IMR-90 (cell line): ENCODE results near the gene MARK2.

Source experiments
- BHLHE40 ChIP-seq: fragments of 150-350 bp; IDR thresholded peaks from 2 replicates; pipeline ENCODE4 v1.6.1; 2016; ENCODE audit warnings: mild to moderate bottlenecking, low read depth, low read length
- CEBPB ChIP-seq: IDR thresholded peaks from 2 replicates; pipeline ENCODE4 v1.6.1; 2012; ENCODE audit warnings: low read depth, low read length, improper control_type of control experiment
- CTCF ChIP-seq: conservative IDR thresholded peaks from 2 replicates; pipeline ENCODE4 v1.5.1; 2012; ENCODE audit warnings: mild to moderate bottlenecking, low read depth, low read length, improper control_type of control experiment
- FOS ChIP-seq: fragments of 150-350 bp; IDR thresholded peaks from 2 replicates; pipeline ENCODE4 v1.6.1; 2016; ENCODE audit warnings: low read depth, low read length
- MAZ ChIP-seq: IDR thresholded peaks from 2 replicates; pipeline ENCODE4 v1.6.1; 2012; ENCODE audit warnings: low read depth, mild to moderate bottlenecking, low read length, improper control_type of control experiment, moderate library complexity, borderline replicate concordance
- POLR2A ChIP-seq: IDR thresholded peaks from 2 replicates; pipeline ENCODE4 v1.6.1; 2012; ENCODE audit warnings: mild to moderate bottlenecking, low read depth, low read length
- RCOR1 ChIP-seq: IDR thresholded peaks from 2 replicates; pipeline ENCODE4 v1.6.1; 2012; ENCODE audit warnings: mild to moderate bottlenecking, low read length, improper control_type of control experiment; ENCODE audit not compliant: insufficient replicate concordance
- USF2 ChIP-seq: fragments of 150-350 bp; IDR thresholded peaks from 2 replicates; pipeline ENCODE4 v1.6.1; 2017; ENCODE audit warnings: mild to moderate bottlenecking, antibody characterized with exemption, low read length, low read depth

- no peak for TF ChIP-seq MAZ
- TF ChIP-seq CTCF, result no peak
- TF ChIP-seq FOS, result no peak
- no peak for TF ChIP-seq USF2
- peak; percentile 64 for TF ChIP-seq RCOR1
- TF ChIP-seq POLR2A, result no peak
- no peak for TF ChIP-seq CEBPB
- TF ChIP-seq BHLHE40, result no peak
Measured at GRCh38 chr11:63791495-63792167, 47.3 kb upstream of the MARK2 start.
